CD8-positive, alpha-beta memory T cell (primary cell): ENCODE measurements around the gene RNU1-3. TPM values are rescaled to one million over a fixed set of nuclear protein-coding genes. Genes with fewer than 3 reads are reported as not detected.

Experiments
- CTCF ChIA-PET: fragments of 350-600 bp; sonication (Branson Sonifier 250); formaldehyde crosslinking; loops from one replicate; lab custom pipeline; 2021; ENCODE audit warnings: antibody characterized with exemption; lab: Charles Lee
- POLR2A ChIA-PET: fragments of 350-600 bp; sonication (Branson Sonifier 250); formaldehyde crosslinking; loops from one replicate; lab custom pipeline; 2021; ENCODE audit warnings: antibody characterized with exemption; lab: Charles Lee
- DNase-seq, 5 donors: peaks; one replicate each; pipeline versions ENCODE4 v3.0.0 to v3.0.0-alpha.2; 2020 to 2022; ENCODE audit warnings: mixed read lengths in 1 of 5
- H3K27ac ChIP-seq: one replicate; pipeline ENCODE4 v1.7.0; 2013; ENCODE audit warnings: low read depth, mild to moderate bottlenecking, low read length, moderate library complexity
- H3K27me3 ChIP-seq: 2 replicates; pipeline ENCODE4 v1.7.0; 2013; ENCODE audit warnings: low read length, mild to moderate bottlenecking; ENCODE audit not compliant: insufficient read depth, poor library complexity, severe bottlenecking
- H3K36me3 ChIP-seq: 2 replicates; pipeline ENCODE4 v1.7.0; 2013; ENCODE audit warnings: mild to moderate bottlenecking, low read length, moderate library complexity; ENCODE audit not compliant: insufficient read depth
- H3K4me1 ChIP-seq: 2 replicates; pipeline ENCODE4 v1.7.0; 2013; ENCODE audit warnings: mild to moderate bottlenecking, low read length, moderate library complexity; ENCODE audit not compliant: insufficient read depth
- H3K4me3 ChIP-seq: 2 replicates; pipeline ENCODE4 v1.7.0; 2013; ENCODE audit warnings: mild to moderate bottlenecking, low read length
- H3K9me3 ChIP-seq: 2 replicates; pipeline ENCODE4 v1.7.0; 2013; ENCODE audit warnings: mild to moderate bottlenecking, low read length
- H3K27ac Mint-ChIP-seq, 8 donors: one replicate each; pipeline ENCODE4 v1.8.0; 2020 to 2021; ENCODE audit warnings: mixed read lengths in 8 of 8, mild to moderate bottlenecking in 6 of 8, inconsistent platforms in 3 of 8, moderate library complexity in 3 of 8
- H3K27me3 Mint-ChIP-seq, 2 donors: one replicate each; pipeline ENCODE4 v1.8.0; 2020 to 2021; ENCODE audit warnings: mixed read lengths in 2 of 2, mild to moderate bottlenecking in 1 of 2, moderate library complexity in 1 of 2
- H3K36me3 Mint-ChIP-seq, 3 donors: one replicate each; pipeline ENCODE4 v1.8.0; 2020 to 2021; ENCODE audit warnings: mixed read lengths in 3 of 3, inconsistent platforms in 1 of 3, mild to moderate bottlenecking in 1 of 3
- H3K4me1 Mint-ChIP-seq, 3 donors: one replicate each; pipeline ENCODE4 v1.8.0; 2020 to 2021; ENCODE audit warnings: mixed read lengths in 3 of 3, inconsistent platforms in 1 of 3, mild to moderate bottlenecking in 1 of 3
- H3K4me3 Mint-ChIP-seq, 7 donors: one replicate each; pipeline ENCODE4 v1.8.0; 2020 to 2021; ENCODE audit warnings: mixed read lengths in 7 of 7, mild to moderate bottlenecking in 6 of 7, moderate library complexity in 4 of 7, inconsistent platforms in 2 of 7
- H3K9me3 Mint-ChIP-seq, 5 donors: one replicate each; pipeline ENCODE4 v1.8.0; 2020 to 2022; ENCODE audit warnings: mixed read lengths in 5 of 5, mild to moderate bottlenecking in 3 of 5, moderate library complexity in 2 of 5, inconsistent platforms in 1 of 5
- polyA plus RNA-seq: library from polyadenylated mRNA; unstranded; fragments of 300-500 nt; fragmentation: Illumina TruSeq; gene quantifications from one replicate; pipeline ENCODE4 v1.2.3, GENCODE V29; 2021
- total RNA-seq, 2 experiments: library from RNA; stranded (reverse); gene quantifications; one replicate each; pipeline ENCODE4 v1.2.3, GENCODE V29; 2021

Gene RNU1-3
- total and polyA plus RNA-seq, 3 experiments from 2014 or later: 1,293 to 1,300 TPM; not detected in 1

DNA sequence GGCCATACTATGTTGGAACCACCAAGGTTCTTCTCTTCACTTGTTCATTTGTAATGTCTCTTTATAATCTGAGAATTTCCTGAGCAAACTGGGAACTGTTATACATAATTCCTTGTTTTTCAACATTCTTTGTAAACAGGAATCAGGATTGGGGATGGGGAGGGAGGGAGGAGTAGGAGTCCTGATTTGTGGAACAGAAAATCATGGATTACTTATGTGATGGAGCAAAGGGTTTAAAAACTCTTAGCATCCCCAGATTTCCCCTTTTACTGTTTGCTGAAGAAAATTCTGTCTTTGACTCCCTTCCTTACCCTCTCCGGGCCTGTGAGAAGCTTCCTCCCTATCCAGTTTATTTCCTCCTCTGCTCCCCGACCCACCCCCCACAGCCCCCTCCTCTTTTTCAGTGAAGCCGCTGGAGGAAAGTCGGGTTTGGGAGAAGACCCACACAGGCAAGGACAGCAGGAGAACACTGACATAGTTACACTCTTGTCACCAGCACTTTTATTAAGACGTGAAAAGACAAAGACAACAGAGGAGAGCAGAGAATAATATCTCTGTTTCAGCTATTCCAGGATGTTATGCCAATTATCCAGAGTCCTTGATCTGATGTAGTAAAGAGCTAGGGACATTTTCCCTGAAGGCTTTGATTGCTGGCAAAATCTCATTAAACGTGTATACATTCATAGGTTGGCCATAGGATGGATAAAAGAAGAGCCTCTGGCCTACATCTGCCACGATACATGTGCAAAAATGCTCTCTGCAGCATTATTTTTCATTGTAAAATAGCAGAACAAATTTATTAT is 48.8 kb downstream of the RNU1-3 start:
- no peaks in the 10 kb centered on the region for H3K27me3 Mint-ChIP-seq
- H3K4me1 Mint-ChIP-seq: no peaks in the 10 kb centered on the region
- ChIA-PET POLR2A (no interaction called here), CTCF (interaction anchor here (0.6 to 1.1 kb wide), 2 partner anchors 14 to 98 kb away, joined by 3 read pairs; no protein-coding TSS in a partner anchor)
- no peak overlapping the region for H3K27ac ChIP-seq
- DNase-seq: peak in 1 of 5 donors; percentile 47
- no peaks in the 10 kb centered on the region for H3K9me3 Mint-ChIP-seq
- no peaks in the 10 kb centered on the region for H3K36me3 Mint-ChIP-seq
- H3K27me3 ChIP-seq: no peaks in the 10 kb centered on the region
- H3K4me3 Mint-ChIP-seq: no peak overlapping the region
- no peak overlapping the region for H3K27ac Mint-ChIP-seq
- peaks cover 9% of the 10 kb centered on the region for H3K36me3 ChIP-seq
- no peaks in the 10 kb centered on the region for H3K9me3 ChIP-seq
- H3K4me3 ChIP-seq: no peak overlapping the region
- H3K4me1 ChIP-seq: peaks cover 12% of the 10 kb centered on the region

DNA sequence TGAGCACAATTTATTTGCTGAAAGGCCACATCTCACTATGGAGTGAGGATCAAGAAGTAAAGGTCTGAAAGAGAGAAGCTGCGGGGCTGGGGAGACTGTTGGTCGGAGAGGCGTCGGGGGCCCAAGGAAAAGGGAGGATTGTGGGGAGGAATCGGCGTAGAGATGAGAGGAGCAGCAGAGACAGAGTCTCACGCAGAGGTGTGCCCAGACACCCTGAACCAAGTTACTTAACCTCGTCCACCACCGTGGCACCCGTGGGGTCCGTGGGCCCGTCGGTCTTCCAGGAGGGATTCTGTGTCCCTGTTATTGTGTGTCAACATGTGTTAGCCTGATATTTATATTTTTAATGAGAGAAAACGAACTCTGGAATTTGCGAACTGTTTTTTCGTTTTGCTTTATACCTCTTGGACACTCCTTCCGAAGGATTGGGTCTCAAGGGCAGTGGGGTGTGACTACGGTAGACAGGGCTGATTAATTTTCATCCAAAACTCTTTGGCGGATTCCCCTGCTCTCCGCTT is 49.6 kb downstream of the RNU1-3 start:
- no peaks in the 10 kb centered on the region for H3K27me3 ChIP-seq
- Mint-ChIP-seq H3K4me3 (no peak overlapping the region), H3K4me1 (no peaks in the 10 kb centered on the region), H3K9me3 (no peaks in the 10 kb centered on the region), H3K27me3 (no peaks in the 10 kb centered on the region), H3K27ac (no peak overlapping the region), H3K36me3 (no peaks in the 10 kb centered on the region)
- no peak overlapping the region for H3K4me3 ChIP-seq
- peaks cover 18% of the 10 kb centered on the region for H3K4me1 ChIP-seq
- ChIA-PET CTCF (interaction anchor here (1.5 kb wide), 1 partner anchor 92 kb away, joined by 4 read pairs; no protein-coding TSS in a partner anchor), POLR2A (no interaction called here)
- H3K27ac ChIP-seq: no peak overlapping the region
- DNase-seq: no peak
- no peaks in the 10 kb centered on the region for H3K9me3 ChIP-seq
- H3K36me3 ChIP-seq: peaks cover 5% of the 10 kb centered on the region

Other genes with a start within 250 kb of the RNU1-3 start
- gene SPATA21, start 229.5 kb downstream of the RNU1-3 start, total RNA-seq: not detected
- gene SPATA21, start 229.5 kb downstream of the RNU1-3 start, polyA plus RNA-seq: not detected
- 10 to 100 TPM; 79.4 to 80.5 TPM for gene NECAP2, start 226.2 kb downstream of the RNU1-3 start, total RNA-seq
- gene NECAP2, start 226.2 kb downstream of the RNU1-3 start, polyA plus RNA-seq: 170 TPM
- 1,000 to 10,000 TPM; 1,293 to 1,300 TPM for gene RNU1-1, start 152.7 kb downstream of the RNU1-3 start, total RNA-seq
- not detected for gene RNU1-1, start 152.7 kb downstream of the RNU1-3 start, polyA plus RNA-seq
- 1 to 10 TPM; 7.6 to 7.9 TPM for gene NBPF1, start 53.4 kb downstream of the RNU1-3 start, total RNA-seq
- 9.7 TPM for gene NBPF1, start 53.4 kb downstream of the RNU1-3 start, polyA plus RNA-seq
- 1,000 to 10,000 TPM; 1,293 to 1,300 TPM for gene RNU1-4, start 73.6 kb upstream of the RNU1-3 start, total RNA-seq
- not detected for gene RNU1-4, start 73.6 kb upstream of the RNU1-3 start, polyA plus RNA-seq
- gene RNU1-2, start 229.0 kb upstream of the RNU1-3 start, total RNA-seq: 1,000 to 10,000 TPM; 1,293 to 1,300 TPM
- gene RNU1-2, start 229.0 kb upstream of the RNU1-3 start, polyA plus RNA-seq: not detected